ENCODE data around the gene EXOSC3. TPM values are rescaled to one million over a fixed set of nuclear protein-coding genes. Genes with fewer than 3 reads are reported as not detected.
"Not testable (repeated sequence)": the region's sequence is repeated elsewhere in the genome, so short reads cannot be mapped to it uniquely, and the experiment has no call there.

EXOSC3 gene
- total and polyA plus RNA-seq, 10 donors, result 16.2 to 55.3 (median 41.5) TPM

GRCh38 chr9:37769306-37769705 is 15.6 kb downstream of the EXOSC3 start:
- Histone ChIP-seq H3K9me3 (no peaks in the 10 kb centered on the region), H3K36me3 (peaks cover 0 to 77% (median 48%) of the 10 kb centered on the region in 6 donors), H3K4me3 (no peak overlapping the region), H3K27me3 (replicated peaks in 1 of 7) (no peaks in the 10 kb centered on the region), H3K27ac (no peak overlapping the region), H3K4me1 (no peaks in the 10 kb centered on the region)
- intact Hi-C loops (cut with DNase I; ENCODE audit: low total_unique reads), result no loop called here
- DNase-seq, result no peak
- TF ChIP-seq POLR2AphosphoS5 (IDR thresholded peaks at IDR 0.05) (no peak), POLR2A (IDR thresholded peaks at IDR 0.05) (no peak)
- TF ChIP-seq, protein P1, sequence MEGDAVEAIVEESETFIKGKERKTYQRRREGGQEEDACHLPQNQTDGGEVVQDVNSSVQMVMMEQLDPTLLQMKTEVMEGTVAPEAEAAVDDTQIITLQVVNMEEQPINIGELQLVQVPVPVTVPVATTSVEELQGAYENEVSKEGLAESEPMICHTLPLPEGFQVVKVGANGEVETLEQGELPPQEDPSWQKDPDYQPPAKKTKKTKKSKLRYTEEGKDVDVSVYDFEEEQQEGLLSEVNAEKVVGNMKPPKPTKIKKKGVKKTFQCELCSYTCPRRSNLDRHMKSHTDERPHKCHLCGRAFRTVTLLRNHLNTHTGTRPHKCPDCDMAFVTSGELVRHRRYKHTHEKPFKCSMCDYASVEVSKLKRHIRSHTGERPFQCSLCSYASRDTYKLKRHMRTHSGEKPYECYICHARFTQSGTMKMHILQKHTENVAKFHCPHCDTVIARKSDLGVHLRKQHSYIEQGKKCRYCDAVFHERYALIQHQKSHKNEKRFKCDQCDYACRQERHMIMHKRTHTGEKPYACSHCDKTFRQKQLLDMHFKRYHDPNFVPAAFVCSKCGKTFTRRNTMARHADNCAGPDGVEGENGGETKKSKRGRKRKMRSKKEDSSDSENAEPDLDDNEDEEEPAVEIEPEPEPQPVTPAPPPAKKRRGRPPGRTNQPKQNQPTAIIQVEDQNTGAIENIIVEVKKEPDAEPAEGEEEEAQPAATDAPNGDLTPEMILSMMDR (IDR thresholded peaks at IDR 0.05 in 8 of 11, conservative IDR thresholded peaks at IDR 0.05 in 3 of 11), result no peak
- WGBS, 5 donors, result 70 to 96% (median 93%) methylated on average over 5 of the region's 5 CpGs

- H3K4me3 ChIP-seq; H3K4me1 ChIP-seq; H3K27me3 ChIP-seq (replicated peaks in 1 of 7); DNase-seq; H3K27ac ChIP-seq; intact Hi-C loops (cut with DNase I; ENCODE audit: low total_unique reads); H3K9me3 ChIP-seq: not testable (repeated sequence)
- peaks cover 0 to 63% (median 25%) of the 10 kb centered on the region in 6 donors for H3K36me3 ChIP-seq
- WGBS, 5 donors, result 78 to 96% (median 95%) methylated on average over 5 to 6 of the region's 6 CpGs
Measured at GRCh38 chr9:37765263-37765662, 19.6 kb downstream of the EXOSC3 start.

- H3K27me3 ChIP-seq (replicated peaks in 1 of 7), result no peaks in the 10 kb centered on the region
- H3K36me3 ChIP-seq, result peaks cover 0 to 48% (median 12%) of the 10 kb centered on the region in 6 donors
- intact Hi-C loops (cut with DNase I; ENCODE audit: low total_unique reads), result no loop called here
- H3K4me3 ChIP-seq, result no peak overlapping the region
- TF ChIP-seq, protein P1 (IDR thresholded peaks at IDR 0.05 in 8 of 11, conservative IDR thresholded peaks at IDR 0.05 in 3 of 11), result no peak
- TF ChIP-seq POLR2AphosphoS5 (IDR thresholded peaks at IDR 0.05) (no peak), POLR2A (IDR thresholded peaks at IDR 0.05) (no peak)
- no peak overlapping the region for H3K27ac ChIP-seq
- no peak for DNase-seq
- H3K4me1 ChIP-seq, result no peaks in the 10 kb centered on the region
- H3K9me3 ChIP-seq, result no peaks in the 10 kb centered on the region
- 64 to 91% (median 90%) methylated on average over 3 of the region's 3 CpGs for WGBS, 5 donors
Measured at GRCh38 chr9:37761511-37761910, 23.4 kb downstream of the EXOSC3 start.

GRCh38 chr9:37760416-37761161 is 24.3 kb downstream of the EXOSC3 start:
- H3K27me3 ChIP-seq (replicated peaks in 1 of 7), result no peaks in the 10 kb centered on the region
- H3K36me3 ChIP-seq, result peaks cover 0 to 48% (median 12%) of the 10 kb centered on the region in 6 donors
- H3K4me1 ChIP-seq, result peaks cover 0 to 6% (median 0%) of the 10 kb centered on the region in 6 donors
- intact Hi-C loops (cut with DNase I; ENCODE audit: low total_unique reads), result no loop called here
- 90 to 95% (median 92%) methylated on average over 7 of the region's 7 CpGs for WGBS, 5 donors
- no peak overlapping the region for H3K4me3 ChIP-seq
- H3K27ac ChIP-seq, result no peak overlapping the region
- TF ChIP-seq POLR2A (IDR thresholded peaks at IDR 0.05) (no peak), POLR2AphosphoS5 (IDR thresholded peaks at IDR 0.05) (no peak)
- TF ChIP-seq, protein P1 (IDR thresholded peaks at IDR 0.05 in 8 of 11, conservative IDR thresholded peaks at IDR 0.05 in 3 of 11), result no peak
- H3K9me3 ChIP-seq, result no peaks in the 10 kb centered on the region
- no peak for DNase-seq
